ENCODE results near the gene SCNN1A. TPM values are rescaled to one million over a fixed set of nuclear protein-coding genes. Genes with fewer than 3 reads are reported as not detected.

SCNN1A gene
- total RNA-seq, 4 donors from 2014 or later = 0.83 to 3.3 (median 1.8) TPM

DNA sequence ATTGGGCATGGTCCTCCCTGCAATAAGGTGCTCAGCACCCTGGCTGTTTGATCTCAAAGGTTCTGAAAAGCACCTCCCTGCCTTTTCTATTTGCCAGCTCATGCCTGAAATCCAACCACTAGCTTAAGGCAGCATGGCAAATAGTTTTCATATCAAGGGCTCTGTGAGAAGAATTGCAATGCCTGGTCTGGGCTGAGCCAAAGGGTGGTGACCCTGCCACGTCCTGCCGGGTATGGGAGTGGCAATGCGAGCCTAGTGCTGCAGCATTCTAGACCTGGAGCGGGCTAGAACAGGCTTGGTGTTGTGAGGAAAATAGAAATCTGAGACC lies 2.3 kb upstream of the SCNN1A start:
- H3K9me3 ChIP-seq = no peaks in the 10 kb centered on the region
- no peak for DNase-seq (ENCODE audit: extremely low spot score)
- H3K36me3 ChIP-seq = no peaks in the 10 kb centered on the region
- H3K27me3 ChIP-seq = no peaks in the 10 kb centered on the region
- peak overlapping the region; percentile 73 to 82 (median 78) for H3K27ac ChIP-seq (replicated peaks in 1 of 4)
- intact Hi-C loops (cut with DNase I) = no loop called here
- TF ChIP-seq POLR2A (IDR thresholded peaks at IDR 0.05; ENCODE audit: low read depth) (no peak), EP300 (IDR thresholded peaks at IDR 0.05) (no peak), POLR2AphosphoS5 (IDR thresholded peaks at IDR 0.05) (no peak)
- TF ChIP-seq, protein P1, sequence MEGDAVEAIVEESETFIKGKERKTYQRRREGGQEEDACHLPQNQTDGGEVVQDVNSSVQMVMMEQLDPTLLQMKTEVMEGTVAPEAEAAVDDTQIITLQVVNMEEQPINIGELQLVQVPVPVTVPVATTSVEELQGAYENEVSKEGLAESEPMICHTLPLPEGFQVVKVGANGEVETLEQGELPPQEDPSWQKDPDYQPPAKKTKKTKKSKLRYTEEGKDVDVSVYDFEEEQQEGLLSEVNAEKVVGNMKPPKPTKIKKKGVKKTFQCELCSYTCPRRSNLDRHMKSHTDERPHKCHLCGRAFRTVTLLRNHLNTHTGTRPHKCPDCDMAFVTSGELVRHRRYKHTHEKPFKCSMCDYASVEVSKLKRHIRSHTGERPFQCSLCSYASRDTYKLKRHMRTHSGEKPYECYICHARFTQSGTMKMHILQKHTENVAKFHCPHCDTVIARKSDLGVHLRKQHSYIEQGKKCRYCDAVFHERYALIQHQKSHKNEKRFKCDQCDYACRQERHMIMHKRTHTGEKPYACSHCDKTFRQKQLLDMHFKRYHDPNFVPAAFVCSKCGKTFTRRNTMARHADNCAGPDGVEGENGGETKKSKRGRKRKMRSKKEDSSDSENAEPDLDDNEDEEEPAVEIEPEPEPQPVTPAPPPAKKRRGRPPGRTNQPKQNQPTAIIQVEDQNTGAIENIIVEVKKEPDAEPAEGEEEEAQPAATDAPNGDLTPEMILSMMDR (IDR thresholded peaks at IDR 0.05) = no peak
- 75% methylated on average over 4 of the region's 4 CpGs for WGBS
- H3K4me1 ChIP-seq = peaks cover 29 to 65% (median 64%) of the 10 kb centered on the region in 4 donors
- H3K4me3 ChIP-seq = no peak overlapping the region

DNA sequence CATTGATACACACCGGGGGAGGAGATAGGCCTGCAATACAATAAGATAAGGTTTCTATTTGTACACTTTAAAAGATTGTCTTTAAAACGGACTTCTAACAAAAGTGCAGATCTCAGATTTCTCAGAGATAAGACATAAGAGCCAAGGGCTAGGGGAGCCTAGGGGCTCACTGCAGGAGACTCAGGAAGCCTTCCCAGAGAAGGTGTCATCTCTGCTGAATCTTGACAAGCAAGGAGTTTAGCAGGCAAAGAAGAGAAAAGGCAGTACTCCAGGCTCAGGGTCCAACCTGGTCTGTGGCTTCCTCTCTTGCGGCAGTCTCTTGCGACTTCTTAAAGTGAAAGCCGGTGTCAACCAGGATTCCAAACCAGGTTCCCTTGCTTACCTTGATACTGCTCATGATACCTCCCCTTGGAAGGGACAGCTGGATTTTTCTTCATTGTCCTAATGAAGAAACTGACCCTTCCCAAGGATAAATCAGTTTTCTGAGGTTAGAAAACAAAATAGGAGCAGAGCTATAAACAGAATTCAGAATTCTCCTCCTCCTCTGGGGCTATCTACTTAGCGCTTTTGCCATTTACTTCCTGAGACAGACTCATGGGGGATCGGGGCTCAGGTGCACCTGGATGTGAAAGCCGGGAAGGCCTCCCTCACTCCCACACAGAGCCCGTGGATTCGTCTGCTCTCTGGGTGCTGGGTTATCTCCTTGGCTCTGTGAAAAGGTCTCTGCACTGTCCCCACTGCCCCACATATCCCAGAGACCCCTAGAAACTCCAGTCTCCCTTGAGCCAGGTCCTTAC lies 1.7 kb upstream of the SCNN1A start:
- 76% methylated on average over 10 of the region's 10 CpGs for WGBS
- no peak overlapping the region for H3K4me3 ChIP-seq
- no peaks in the 10 kb centered on the region for H3K9me3 ChIP-seq
- TF ChIP-seq POLR2AphosphoS5 (IDR thresholded peaks at IDR 0.05) (no peak), POLR2A (IDR thresholded peaks at IDR 0.05; ENCODE audit: low read depth) (no peak), EP300 (IDR thresholded peaks at IDR 0.05) (no peak)
- TF ChIP-seq, protein P1 (IDR thresholded peaks at IDR 0.05) = no peak
- H3K27me3 ChIP-seq = no peaks in the 10 kb centered on the region
- no peak for DNase-seq (ENCODE audit: extremely low spot score)
- H3K36me3 ChIP-seq = no peaks in the 10 kb centered on the region
- peak overlapping the region; percentile 73 to 82 (median 78) for H3K27ac ChIP-seq (replicated peaks in 1 of 4)
- intact Hi-C loops (cut with DNase I) = no loop called here
- H3K4me1 ChIP-seq = peaks cover 29 to 67% (median 66%) of the 10 kb centered on the region in 4 donors

DNA sequence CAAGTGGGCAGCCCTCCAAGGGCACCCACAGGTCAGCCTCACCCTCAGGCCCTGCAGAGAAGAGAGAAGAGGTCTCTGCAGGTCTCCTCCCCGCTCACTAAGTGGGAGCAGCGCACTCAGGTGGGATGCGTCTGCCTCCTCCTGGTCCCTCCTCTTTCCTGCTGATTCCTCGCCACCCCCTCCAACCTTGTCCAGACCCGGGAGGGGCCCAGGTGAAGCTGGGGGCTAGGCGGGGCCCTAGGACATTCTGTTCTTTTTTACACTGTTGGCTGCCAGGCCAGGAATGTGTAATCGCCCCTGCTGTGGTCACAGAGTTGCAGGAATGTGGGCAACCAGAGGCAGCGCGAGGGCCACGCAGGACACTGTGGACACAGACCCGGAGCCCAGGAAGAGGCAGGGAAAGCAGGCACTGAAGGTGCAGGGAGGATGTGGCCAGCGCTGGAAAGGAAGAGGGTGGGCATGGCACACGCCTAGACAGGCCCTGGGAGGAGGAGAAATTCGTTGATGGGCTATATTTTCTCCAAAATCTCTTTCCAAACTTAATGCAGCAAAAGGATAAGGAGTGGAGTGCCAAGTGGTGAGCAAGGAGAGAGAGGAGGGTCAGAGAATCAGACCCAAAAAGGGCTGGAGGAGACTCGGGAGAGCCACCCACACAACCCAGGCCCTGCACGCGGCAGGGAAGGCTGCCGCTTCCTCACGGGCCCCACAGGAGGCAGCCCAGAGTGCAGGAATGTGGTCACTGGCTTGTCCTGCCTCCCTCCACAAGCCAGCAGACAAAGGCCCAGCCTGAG lies 911 bp upstream of the SCNN1A start:
- no peaks in the 10 kb centered on the region for H3K36me3 ChIP-seq
- peaks cover 29 to 71% (median 68%) of the 10 kb centered on the region in 4 donors for H3K4me1 ChIP-seq
- DNase-seq (ENCODE audit: extremely low spot score) = no peak
- H3K27me3 ChIP-seq = no peaks in the 10 kb centered on the region
- TF ChIP-seq POLR2AphosphoS5 (IDR thresholded peaks at IDR 0.05) (peak; percentile 30 to 72), EP300 (IDR thresholded peaks at IDR 0.05) (peak; percentile 69), POLR2A (IDR thresholded peaks at IDR 0.05; ENCODE audit: low read depth) (no peak)
- TF ChIP-seq, protein P1 (IDR thresholded peaks at IDR 0.05) = peak; percentile 27 to 70 (median 58)
- 38% methylated on average over 19 of the region's 19 CpGs for WGBS
- H3K4me3 ChIP-seq = no peak overlapping the region
- H3K9me3 ChIP-seq = no peaks in the 10 kb centered on the region
- intact Hi-C loops (cut with DNase I) = no loop called here
- peak overlapping the region; percentile 73 to 82 (median 78) for H3K27ac ChIP-seq (replicated peaks in 1 of 4)

DNA sequence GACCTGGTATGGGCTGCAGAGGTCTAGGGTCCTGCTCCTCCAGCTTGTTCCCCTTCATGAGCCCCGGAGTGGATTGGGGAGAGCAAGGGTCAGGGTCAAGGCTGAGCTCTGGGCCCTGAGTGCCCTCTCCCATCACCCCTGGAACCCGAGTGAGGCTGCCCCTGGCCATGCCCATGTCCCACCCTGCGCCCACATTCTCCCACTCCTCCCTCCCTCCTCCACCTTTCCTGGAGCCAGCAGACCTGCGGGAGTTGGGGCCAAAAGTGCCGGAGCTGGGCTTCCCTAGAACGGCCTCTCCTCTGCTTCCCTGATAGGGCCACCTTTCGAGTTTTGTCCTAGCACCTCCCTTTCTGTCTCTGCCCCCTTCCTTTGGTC lies 590 bp downstream of the SCNN1A start:
- intact Hi-C loops (cut with DNase I) = no loop called here
- H3K4me1 ChIP-seq = peaks cover 29 to 59% (median 56%) of the 10 kb centered on the region in 4 donors
- peak overlapping the region; percentile 73 to 82 (median 78) for H3K27ac ChIP-seq (replicated peaks in 1 of 4)

More for the DNA sequence above, 590 bp downstream of the SCNN1A start:
- Histone ChIP-seq H3K4me3 (peak overlapping the region in 1 of 4 donors; percentile 22), H3K9me3 (no peaks in the 10 kb centered on the region), H3K27me3 (no peaks in the 10 kb centered on the region), H3K36me3 (no peaks in the 10 kb centered on the region)
- 88% methylated on average over 7 of the region's 7 CpGs for WGBS
- no peak for DNase-seq (ENCODE audit: extremely low spot score)
- TF ChIP-seq POLR2A (IDR thresholded peaks at IDR 0.05; ENCODE audit: low read depth) (no peak), POLR2AphosphoS5 (IDR thresholded peaks at IDR 0.05) (no peak), EP300 (IDR thresholded peaks at IDR 0.05) (no peak)
- TF ChIP-seq, protein P1 (IDR thresholded peaks at IDR 0.05) = no peak

Measured in esophagus muscularis mucosa (tissue), 4 donors.